ENCODE data around the gene PA2G4. TPM values are rescaled to one million over a fixed set of nuclear protein-coding genes. Genes with fewer than 3 reads are reported as not detected.

PA2G4 gene
- polyA plus RNA-seq, 1 donor (not counting 4 experiments of a cell fraction or from before 2014, with no cell fraction given), result 480 TPM

DNA sequence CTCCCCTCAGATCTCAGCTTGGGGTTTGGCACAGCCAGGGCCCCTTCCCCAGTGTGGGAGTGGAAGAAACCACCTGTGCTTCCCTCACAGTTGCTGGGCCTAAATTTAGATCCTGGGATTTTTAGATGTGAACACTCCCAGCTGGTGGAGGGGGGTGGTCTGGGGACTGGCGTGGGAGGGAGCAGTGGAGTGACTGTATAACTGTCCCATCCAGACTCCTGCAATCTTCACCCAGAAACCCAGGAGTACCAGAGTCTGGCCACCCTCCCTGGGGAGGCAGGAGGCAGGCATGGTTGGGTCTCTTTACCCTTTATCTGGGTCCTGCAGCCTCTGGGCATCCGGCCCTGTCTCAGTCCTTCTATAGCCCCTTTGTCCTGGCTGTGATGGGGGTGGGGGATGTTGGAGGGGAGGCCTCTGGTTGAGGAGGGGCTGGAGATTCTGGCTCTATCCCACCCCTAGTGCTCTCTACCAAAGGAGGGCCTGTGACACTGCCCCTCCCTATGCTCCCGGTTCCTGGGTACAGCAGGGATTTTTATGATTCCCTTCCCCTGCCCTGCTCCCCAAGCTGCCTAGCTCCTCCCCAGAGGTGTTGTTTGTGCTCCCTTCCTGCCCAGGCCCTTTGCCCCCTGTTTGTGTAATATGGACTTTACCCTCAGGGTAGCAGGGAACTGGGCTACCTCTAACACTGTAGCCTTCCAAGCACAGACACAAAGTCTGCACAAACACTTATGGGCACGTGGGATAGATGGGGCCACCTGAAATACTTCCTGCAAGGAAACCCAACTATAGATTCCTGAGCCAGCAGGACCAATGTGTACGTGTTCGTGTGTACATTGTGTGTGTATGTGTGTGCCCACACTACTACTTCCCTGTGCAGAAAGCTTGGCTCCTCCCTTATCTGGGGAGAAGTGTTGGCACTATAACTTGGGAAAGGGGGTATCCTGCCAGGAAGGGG lies 22.7 kb upstream of the PA2G4 start:
- dilution Hi-C loops (cut with MboI; ENCODE audit: extremely low pct_ligation_motif_present, low sequenced_read_pairs), result no loop called here
- H3K4me3 ChIP-seq (ENCODE audit: control insufficient read depth in 2 of 3, extremely low read depth in 1 of 3, insufficient read depth in 2 of 3, low read depth in 1 of 3, low read length in 3 of 3), result peak overlapping the region in 2 of 3 experiments; percentile 72 to 79
- FAIRE-seq (no peak), DNase-seq (ENCODE audit: low read depth, low spot score) (no peak)
- no peaks in the 10 kb centered on the region for H3K9me3 ChIP-seq (ENCODE audit: control insufficient read depth, low read depth, low read length)
- no peaks in the 10 kb centered on the region for H3K79me2 ChIP-seq (ENCODE audit: control insufficient read depth, insufficient read depth, low read length)
- no peak overlapping the region for H3K9ac ChIP-seq (ENCODE audit: control insufficient read depth, extremely low read depth, insufficient read depth, low read length)
- H3K27me3 ChIP-seq (ENCODE audit: control insufficient read depth, extremely low read depth, insufficient read depth, low read length), result no peaks in the 10 kb centered on the region
- no peak overlapping the region for H3K27ac ChIP-seq (ENCODE audit: control insufficient read depth, insufficient read depth, low read length)
- H3K4me1 ChIP-seq (ENCODE audit: control insufficient read depth, extremely low read depth, insufficient read depth, low read length), result peaks cover 16% of the 10 kb centered on the region
- H3K36me3 ChIP-seq (ENCODE audit: control insufficient read depth in 2 of 2, extremely low read depth in 1 of 2, insufficient read depth in 2 of 2, low read length in 2 of 2), result peaks cover 0 to 8% of the 10 kb centered on the region in 2 experiments
- H3K4me2 ChIP-seq (ENCODE audit: control insufficient read depth, extremely low read depth, insufficient read depth, low read depth, low read length), result peak overlapping the region; percentile 93
- H2AFZ ChIP-seq (ENCODE audit: control insufficient read depth, low read length), result no peak overlapping the region
- H4K20me1 ChIP-seq (ENCODE audit: control insufficient read depth, extremely low read depth, insufficient read depth, low read length), result no peaks in the 10 kb centered on the region
- no peaks in the 10 kb centered on the region for H3K9me1 ChIP-seq (ENCODE audit: control insufficient read depth, extremely low read depth, insufficient read depth, low read length)
- TF ChIP-seq, protein P1, sequence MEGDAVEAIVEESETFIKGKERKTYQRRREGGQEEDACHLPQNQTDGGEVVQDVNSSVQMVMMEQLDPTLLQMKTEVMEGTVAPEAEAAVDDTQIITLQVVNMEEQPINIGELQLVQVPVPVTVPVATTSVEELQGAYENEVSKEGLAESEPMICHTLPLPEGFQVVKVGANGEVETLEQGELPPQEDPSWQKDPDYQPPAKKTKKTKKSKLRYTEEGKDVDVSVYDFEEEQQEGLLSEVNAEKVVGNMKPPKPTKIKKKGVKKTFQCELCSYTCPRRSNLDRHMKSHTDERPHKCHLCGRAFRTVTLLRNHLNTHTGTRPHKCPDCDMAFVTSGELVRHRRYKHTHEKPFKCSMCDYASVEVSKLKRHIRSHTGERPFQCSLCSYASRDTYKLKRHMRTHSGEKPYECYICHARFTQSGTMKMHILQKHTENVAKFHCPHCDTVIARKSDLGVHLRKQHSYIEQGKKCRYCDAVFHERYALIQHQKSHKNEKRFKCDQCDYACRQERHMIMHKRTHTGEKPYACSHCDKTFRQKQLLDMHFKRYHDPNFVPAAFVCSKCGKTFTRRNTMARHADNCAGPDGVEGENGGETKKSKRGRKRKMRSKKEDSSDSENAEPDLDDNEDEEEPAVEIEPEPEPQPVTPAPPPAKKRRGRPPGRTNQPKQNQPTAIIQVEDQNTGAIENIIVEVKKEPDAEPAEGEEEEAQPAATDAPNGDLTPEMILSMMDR (optimal IDR thresholded peaks at IDR 0.05 in 1 of 3, IDR thresholded peaks at IDR 0.05 in 1 of 3, conservative IDR thresholded peaks at IDR 0.05 in 1 of 3; ENCODE audit: extremely low read depth in 1 of 3, insufficient read depth in 2 of 3, low read length in 3 of 3), result no peak
- no peak for TF ChIP-seq EZH2 (IDR thresholded peaks at IDR 0.05; ENCODE audit: low read length)

DNA sequence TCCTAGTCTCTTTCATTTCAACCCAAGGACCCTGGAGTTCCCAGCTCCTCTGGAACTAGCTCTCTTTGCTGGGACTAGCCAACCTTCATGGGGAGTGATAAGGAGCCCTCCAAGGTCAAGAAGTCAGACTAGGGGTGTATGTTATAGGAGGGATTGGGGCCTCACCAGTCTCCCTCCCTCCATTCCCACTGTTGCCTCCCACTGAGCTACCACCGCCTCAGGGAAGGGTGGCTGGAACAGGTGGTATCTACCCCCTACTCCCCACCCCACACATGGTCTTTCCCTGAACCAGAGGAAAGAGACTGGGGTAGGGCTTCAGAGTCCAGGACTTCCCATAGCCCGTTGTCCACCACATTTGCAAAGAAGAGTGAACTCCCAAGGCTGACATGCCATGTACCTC lies 22.0 kb upstream of the PA2G4 start:
- Histone ChIP-seq H3K4me3 (ENCODE audit: control insufficient read depth in 2 of 3, extremely low read depth in 1 of 3, insufficient read depth in 2 of 3, low read depth in 1 of 3, low read length in 3 of 3) (no peak overlapping the region), H3K9me3 (ENCODE audit: control insufficient read depth, low read depth, low read length) (no peaks in the 10 kb centered on the region), H3K4me1 (ENCODE audit: control insufficient read depth, extremely low read depth, insufficient read depth, low read length) (peaks cover 16% of the 10 kb centered on the region), H3K4me2 (ENCODE audit: control insufficient read depth, extremely low read depth, insufficient read depth, low read depth, low read length) (no peak overlapping the region), H3K9me1 (ENCODE audit: control insufficient read depth, extremely low read depth, insufficient read depth, low read length) (no peaks in the 10 kb centered on the region), H3K79me2 (ENCODE audit: control insufficient read depth, insufficient read depth, low read length) (no peaks in the 10 kb centered on the region), H3K27me3 (ENCODE audit: control insufficient read depth, extremely low read depth, insufficient read depth, low read length) (no peaks in the 10 kb centered on the region), H3K36me3 (ENCODE audit: control insufficient read depth in 2 of 2, extremely low read depth in 1 of 2, insufficient read depth in 2 of 2, low read length in 2 of 2) (peaks cover 2 to 9% of the 10 kb centered on the region in 2 experiments), H2AFZ (ENCODE audit: control insufficient read depth, low read length) (no peak overlapping the region), H3K27ac (ENCODE audit: control insufficient read depth, insufficient read depth, low read length) (no peak overlapping the region), H3K9ac (ENCODE audit: control insufficient read depth, extremely low read depth, insufficient read depth, low read length) (no peak overlapping the region), H4K20me1 (ENCODE audit: control insufficient read depth, extremely low read depth, insufficient read depth, low read length) (no peaks in the 10 kb centered on the region)
- DNase-seq (ENCODE audit: low read depth, low spot score) (no peak), FAIRE-seq (no peak)
- no peak for TF ChIP-seq EZH2 (IDR thresholded peaks at IDR 0.05; ENCODE audit: low read length)
- TF ChIP-seq, protein P1 (optimal IDR thresholded peaks at IDR 0.05 in 1 of 3, IDR thresholded peaks at IDR 0.05 in 1 of 3, conservative IDR thresholded peaks at IDR 0.05 in 1 of 3; ENCODE audit: extremely low read depth in 1 of 3, insufficient read depth in 2 of 3, low read length in 3 of 3), result no peak
- dilution Hi-C loops (cut with MboI; ENCODE audit: extremely low pct_ligation_motif_present, low sequenced_read_pairs), result no loop called here

All from keratinocyte (primary cell).